ENCODE measurements around the gene C1orf56. TPM values are rescaled to one million over a fixed set of nuclear protein-coding genes. Genes with fewer than 3 reads are reported as not detected.

Gene C1orf56
- total and polyA plus RNA-seq, 2 of the 13 experiments (the other 11 are each of a cell fraction or from before 2014, with no cell fraction given), result 1.5 to 3.2 TPM

GRCh38 chr1:151054971-151055547 lies 7.5 kb downstream of the C1orf56 start:
- WGBS (ENCODE audit: low lambda C conversion rate), result 95% methylated on average over 4 of the region's 4 CpGs
- Histone ChIP-seq H3K9ac (ENCODE audit: insufficient read depth, low read depth, low read length) (no peak overlapping the region), H2AFZ (ENCODE audit: low read length) (no peak overlapping the region), H3K4me2 (ENCODE audit: low read depth, low read length) (no peak overlapping the region), H3K4me3 (replicated peaks in 1 of 3; ENCODE audit: insufficient read depth in 1 of 3, low read depth in 2 of 3, low read length in 3 of 3) (no peak overlapping the region), H3K79me2 (ENCODE audit: insufficient read depth, low read length) (peaks cover 19% of the 10 kb centered on the region), H3K36me3 (replicated peaks in 1 of 2; ENCODE audit: control insufficient read depth in 1 of 2, insufficient read depth in 2 of 2, low read length in 2 of 2) (peaks cover 13 to 34% of the 10 kb centered on the region in 2 experiments), H3K27me3 (ENCODE audit: control insufficient read depth in 1 of 2, insufficient read depth in 2 of 2, low read length in 2 of 2) (no peaks in the 10 kb centered on the region), H3K27ac (ENCODE audit: extremely low read length, insufficient read depth, low read length) (no peak overlapping the region), H4K20me1 (ENCODE audit: insufficient read depth, low read length) (no peaks in the 10 kb centered on the region), H3K9me3 (ENCODE audit: low read length) (no peaks in the 10 kb centered on the region), H3K4me1 (ENCODE audit: insufficient read depth, low read length) (peaks cover 58% of the 10 kb centered on the region)
- DNase-seq (ENCODE audit: low spot score) (no peak), FAIRE-seq (no peak), ATAC-seq (no peak)
- ChIA-PET CTCF (ENCODE audit: low intra/inter-chr PET ratio, low total read pairs) (no interaction called here), POLR2A (interaction anchor here (0.6 to 1.2 kb wide), 2 partner anchors 9 to 48 kb away, joined by 3 read pairs; partner anchors contain the start of gene MINDY1)
- in situ Hi-C loops (cut with HindIII; ENCODE audit: extremely low pct_ligation_motif_present, low pct_unique_long_range_greater_than_20kb) (no loop called here), intact Hi-C loops (cut with micrococcal nuclease; ENCODE audit: unreplicated experiment) (no loop called here)
- BruUV-seq (replicated peaks), result no TSS peak
- TF ChIP-seq CEBPG (CRISPR knock-in tag; IDR thresholded peaks at IDR 0.05) (peak; percentile 17; the same call in 1 of the 2 replicates), PAX8 (CRISPR knock-in tag; IDR thresholded peaks at IDR 0.05; ENCODE audit: borderline replicate concordance) (no peak), SRSF4 (IDR thresholded peaks at IDR 0.05; ENCODE audit: low read depth, low read length, poor library complexity, severe bottlenecking) (no peak), RERE (CRISPR knock-in tag; IDR thresholded peaks at IDR 0.05; ENCODE audit: low read depth) (no peak), ZNF687 (CRISPR knock-in tag; IDR thresholded peaks at IDR 0.05) (no peak), REL (CRISPR knock-in tag; conservative IDR thresholded peaks at IDR 0.05) (no peak), NFIB (CRISPR knock-in tag; IDR thresholded peaks at IDR 0.05; ENCODE audit: borderline replicate concordance) (no peak), REST (IDR thresholded peaks at IDR 0.05; ENCODE audit: borderline replicate concordance in 1 of 2, low read depth in 1 of 2, low read length in 2 of 2) (no peak), TCF7L2 (IDR thresholded peaks at IDR 0.05; ENCODE audit: low read depth, low read length) (no peak), MZF1 (CRISPR knock-in tag; IDR thresholded peaks at IDR 0.05; ENCODE audit: borderline replicate concordance) (no peak)
